H9 (cell line): Measurements from ENCODE around the gene NHERF1. TPM values are rescaled to one million over a fixed set of nuclear protein-coding genes. Genes with fewer than 3 reads are reported as not detected.

Experiments used
- DNase-seq: peaks from one replicate; pipeline ENCODE4 v3.0.0-alpha.2; 2017
- H2AFZ ChIP-seq: one replicate; pipeline ENCODE4 v1.6.1; 2013; ENCODE audit warnings: mild to moderate bottlenecking, low read length, control low read depth, moderate library complexity
- H2AK5ac ChIP-seq: 2 replicates; pipeline ENCODE4 v1.6.1; 2013; ENCODE audit warnings: low read length, control low read depth, mixed read lengths; ENCODE audit not compliant: insufficient read length
- H2BK120ac ChIP-seq: one replicate; pipeline ENCODE4 v1.6.1; 2013; ENCODE audit warnings: low read depth, mild to moderate bottlenecking, low read length, control low read depth, inconsistent platforms; ENCODE audit not compliant: poor library complexity, severe bottlenecking
- H2BK12ac ChIP-seq: 2 replicates; pipeline ENCODE4 v1.6.1; 2013; ENCODE audit warnings: low read length, control low read depth, mixed read lengths, low read depth; ENCODE audit not compliant: insufficient read length
- H2BK15ac ChIP-seq: 2 replicates; pipeline ENCODE4 v1.6.1; 2013; ENCODE audit warnings: low read depth, low read length, control low read depth
- H2BK20ac ChIP-seq: one replicate; pipeline ENCODE4 v1.6.1; 2013; ENCODE audit warnings: low read depth, mild to moderate bottlenecking, low read length, control low read depth, inconsistent platforms; ENCODE audit not compliant: poor library complexity, severe bottlenecking
- H2BK5ac ChIP-seq: 2 replicates; pipeline ENCODE4 v1.6.1; 2013; ENCODE audit warnings: low read length, control low read depth, mixed read lengths; ENCODE audit not compliant: insufficient read length
- H3K14ac ChIP-seq: 2 replicates; pipeline ENCODE4 v1.6.1; 2013; ENCODE audit warnings: low read length, control low read depth; ENCODE audit not compliant: insufficient read depth
- H3K18ac ChIP-seq: 2 replicates; pipeline ENCODE4 v1.6.1; 2013; ENCODE audit warnings: low read depth, mild to moderate bottlenecking, mixed read lengths, low read length, control low read depth; ENCODE audit not compliant: insufficient read length
- H3K23ac ChIP-seq: 2 replicates; pipeline ENCODE4 v1.6.1; 2013; ENCODE audit warnings: low read length, control low read depth, mixed read lengths, low read depth; ENCODE audit not compliant: insufficient read length
- H3K23me2 ChIP-seq: 2 replicates; pipeline ENCODE4 v1.6.1; 2013; ENCODE audit warnings: low read depth, mild to moderate bottlenecking, mixed read lengths, low read length, control low read depth; ENCODE audit not compliant: insufficient read length, poor library complexity, severe bottlenecking
- H3K27ac ChIP-seq: 2 replicates; pipeline ENCODE4 v1.5.1; 2013; ENCODE audit warnings: low read length, control low read depth, mixed read lengths, low read depth; ENCODE audit not compliant: insufficient read length
- H3K27me3 ChIP-seq: 2 replicates; pipeline ENCODE4 v1.6.1; 2013; ENCODE audit warnings: low read length, control low read depth, inconsistent platforms; ENCODE audit not compliant: insufficient read depth
- H3K4ac ChIP-seq: 2 replicates; pipeline ENCODE4 v1.6.1; 2013; ENCODE audit warnings: low read depth, mild to moderate bottlenecking, control low read depth, inconsistent platforms, low read length, moderate library complexity
- H3K4me1 ChIP-seq: 2 replicates; pipeline ENCODE4 v1.6.1; 2013; ENCODE audit warnings: low read length, control low read depth, inconsistent platforms; ENCODE audit not compliant: insufficient read depth
- H3K4me2 ChIP-seq: 2 replicates; pipeline ENCODE4 v1.6.1; 2013; ENCODE audit warnings: low read length, control low read depth, mixed read lengths; ENCODE audit not compliant: insufficient read length, insufficient read depth
- H3K56ac ChIP-seq: 2 replicates; pipeline ENCODE4 v1.6.1; 2013; ENCODE audit warnings: low read depth, mild to moderate bottlenecking, mixed read lengths, low read length, control low read depth; ENCODE audit not compliant: insufficient read length
- H3K79me1 ChIP-seq: 2 replicates; pipeline ENCODE4 v1.6.1; 2013; ENCODE audit warnings: low read depth, mild to moderate bottlenecking, moderate library complexity, low read length, control low read depth, inconsistent platforms; ENCODE audit not compliant: insufficient read depth, poor library complexity, severe bottlenecking
- H3K79me2 ChIP-seq: 2 replicates; pipeline ENCODE4 v1.6.1; 2013; ENCODE audit warnings: low read length, control low read depth, inconsistent platforms; ENCODE audit not compliant: insufficient read depth
- H3K9ac ChIP-seq: 2 replicates; pipeline ENCODE4 v1.6.1; 2013; ENCODE audit warnings: low read length, control low read depth, mixed read lengths; ENCODE audit not compliant: insufficient read length; ENCODE audit errors: extremely low read depth
- H3K9me3 ChIP-seq: one replicate; pipeline ENCODE4 v1.6.1; 2013; ENCODE audit warnings: low read depth, low read length, inconsistent platforms; ENCODE audit not compliant: control insufficient read depth
- H3T11ph ChIP-seq: one replicate; pipeline ENCODE4 v1.6.1; 2013; ENCODE audit warnings: mild to moderate bottlenecking, low read length, control low read depth, inconsistent platforms
- H4K20me1 ChIP-seq: one replicate; pipeline ENCODE4 v1.6.1; 2013; ENCODE audit not compliant: control insufficient read depth, insufficient read length, insufficient read depth
- H4K5ac ChIP-seq: 2 replicates; pipeline ENCODE4 v1.6.1; 2013; ENCODE audit warnings: low read depth, mild to moderate bottlenecking, mixed read lengths, low read length, control low read depth; ENCODE audit not compliant: insufficient read length
- H4K8ac ChIP-seq: replicated peaks from 2 replicates; pipeline ENCODE4 v1.6.1; 2013; ENCODE audit warnings: low read length, control low read depth, mixed read lengths, low read depth; ENCODE audit not compliant: insufficient read length
- H4K91ac ChIP-seq: 2 replicates; pipeline ENCODE4 v1.6.1; 2013; ENCODE audit warnings: low read depth, mild to moderate bottlenecking, moderate library complexity, mixed read lengths, low read length, control low read depth; ENCODE audit not compliant: insufficient read length
- H3K27ac Mint-ChIP-seq, 3 experiments: 2 replicates in 2 of 3; 3 replicates in 1 of 3; pipeline ENCODE4 v1.8.0; 2020 to 2021; ENCODE audit warnings: mixed read lengths in 3 of 3, mild to moderate bottlenecking in 1 of 3, moderate library complexity in 1 of 3
- H3K27me3 Mint-ChIP-seq: 2 replicates; pipeline ENCODE4 v1.8.0; 2021; ENCODE audit warnings: low read depth, mild to moderate bottlenecking, moderate library complexity, mixed read lengths
- H3K36me3 Mint-ChIP-seq, 3 experiments: 2 replicates in 2 of 3; 3 replicates in 1 of 3; pipeline ENCODE4 v1.8.0; 2020 to 2021; ENCODE audit warnings: low read depth in 3 of 3, mixed read lengths in 3 of 3; ENCODE audit not compliant: insufficient read depth in 1 of 3
- H3K4me1 Mint-ChIP-seq, 2 experiments: 2 replicates each; pipeline ENCODE4 v1.8.0; 2020; ENCODE audit warnings: mixed read lengths in 2 of 2
- H3K4me3 Mint-ChIP-seq, 2 experiments: 2 replicates in 1 of 2; 3 replicates in 1 of 2; pipeline ENCODE4 v1.8.0; 2020 to 2021; ENCODE audit warnings: mild to moderate bottlenecking in 2 of 2, mixed read lengths in 2 of 2, moderate library complexity in 1 of 2
- H3K9me3 Mint-ChIP-seq, 2 experiments: 2 replicates in 1 of 2; 3 replicates in 1 of 2; pipeline ENCODE4 v1.8.0; 2020; ENCODE audit warnings: mild to moderate bottlenecking in 2 of 2, mixed read lengths in 2 of 2, moderate library complexity in 1 of 2
- CTCF ChIP-seq: fragments of 200-600 bp; sonication (generic); conservative IDR thresholded peaks from 3 replicates; pipeline ENCODE4 v1.8.0; 2021; ENCODE audit warnings: antibody characterized with exemption, mild to moderate bottlenecking
- WGBS: extraction: QIAGEN DNeasy Blood & Tissue Kit; methylation state at CpG from one replicate; pipeline ENCODE4 v1.1.7; 2013; ENCODE audit warnings: missing lambda C conversion rate, low lambda C conversion rate, mixed read lengths; ENCODE audit not compliant: insufficient read length; ENCODE audit errors: extremely low coverage; 5-methylcytosine and 5-hydroxymethylcytosine counted together
- total RNA-seq: library from RNA; stranded (reverse); gene quantifications from 2 replicates; pipeline ENCODE4 v1.2.1, GENCODE V29; 2021

Gene NHERF1
- total RNA-seq, 1 experiment from 2014 or later: 74.4 TPM

- no peaks in the 10 kb centered on the region for H3K9me3 ChIP-seq
- Mint-ChIP-seq H3K4me1 (peaks cover 0 to 5% of the 10 kb centered on the region in 2 experiments; a peak in 1 of 4 replicates), H3K4me3 (no peak overlapping the region), H3K36me3 (no peaks in the 10 kb centered on the region), H3K27me3 (peaks cover 36% of the 10 kb centered on the region), H3K9me3 (no peaks in the 10 kb centered on the region), H3K27ac (no peak overlapping the region)
- no peak overlapping the region for H2BK120ac ChIP-seq
- no peaks in the 10 kb centered on the region for H3K79me1 ChIP-seq
- H3K27ac ChIP-seq: no peak overlapping the region
- H2BK5ac ChIP-seq: no peak overlapping the region
- no peaks in the 10 kb centered on the region for H3K79me2 ChIP-seq
- H3T11ph ChIP-seq: no peak overlapping the region
- no peak overlapping the region for H2BK15ac ChIP-seq
- no peak for DNase-seq
- H4K91ac ChIP-seq: no peak overlapping the region
- H3K4me2 ChIP-seq: no peak overlapping the region
- no peak overlapping the region for H3K23ac ChIP-seq
- no peaks in the 10 kb centered on the region for H3K23me2 ChIP-seq
- no peak overlapping the region for H3K14ac ChIP-seq
- no peak overlapping the region for H2BK20ac ChIP-seq
- no peak for TF ChIP-seq CTCF
- WGBS: no CpG with 5 or more reads among the region's 4 CpGs
- H3K27me3 ChIP-seq: no peaks in the 10 kb centered on the region
- no peak overlapping the region for H3K4ac ChIP-seq
- no peaks in the 10 kb centered on the region for H4K20me1 ChIP-seq
- H4K8ac ChIP-seq: no peak overlapping the region
- no peak overlapping the region for H3K18ac ChIP-seq
- H3K56ac ChIP-seq: no peak overlapping the region
- H3K9ac ChIP-seq: no peak overlapping the region
- H4K5ac ChIP-seq: no peak overlapping the region
- no peak overlapping the region for H2AFZ ChIP-seq
- H3K4me1 ChIP-seq: no peaks in the 10 kb centered on the region
- H2AK5ac ChIP-seq: no peak overlapping the region
- H2BK12ac ChIP-seq: no peak overlapping the region
These were observed 33.3 kb upstream of the NHERF1 start for GRCh38 chr17:74715144-74715543.
